Measurements from ENCODE around the gene PLEKHS1.
"Not testable (repeated sequence)": the region's sequence is repeated elsewhere in the genome, so short reads cannot be mapped to it uniquely, and the experiment has no call there.

The PLEKHS1 gene

DNA sequence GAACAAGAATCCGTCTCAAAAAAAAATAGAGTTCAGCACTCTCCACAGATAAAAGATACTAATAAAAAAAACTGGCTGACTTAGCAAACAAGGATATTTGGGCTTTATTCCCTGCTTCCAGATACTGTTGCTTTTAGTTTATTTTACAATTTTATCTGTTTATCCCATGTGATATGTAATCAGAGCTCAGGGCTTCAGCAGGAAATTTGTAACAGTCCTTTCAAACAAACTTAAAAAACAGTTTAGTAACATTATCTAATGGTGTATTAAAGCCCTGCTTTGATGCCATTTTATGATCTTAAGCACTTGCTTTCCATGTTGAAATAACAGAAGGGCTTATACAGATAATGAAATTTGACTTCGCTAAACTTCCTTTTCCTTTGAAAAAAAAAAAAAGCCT lies 74.3 kb downstream of the PLEKHS1 start:
- Histone ChIP-seq H3K27ac (ENCODE audit: low read depth, low read length) (no peak overlapping the region), H3K4me3 (ENCODE audit: low read depth, low read length) (no peak overlapping the region), H2AFZ (ENCODE audit: low read length, unreplicated experiment) (no peak overlapping the region), H3K79me2 (ENCODE audit: control insufficient read depth, insufficient read depth, low read length, unreplicated experiment) (no peaks in the 10 kb centered on the region), H3K36me3 (ENCODE audit: insufficient read depth, low read length) (no peaks in the 10 kb centered on the region), H3K4me1 (ENCODE audit: control insufficient read depth, insufficient read depth, low read length, unreplicated experiment) (no peaks in the 10 kb centered on the region), H3K27me3 (ENCODE audit: insufficient read depth, low read length) (no peaks in the 10 kb centered on the region; the same call in 1 of the 2 replicates)

- not testable (repeated sequence) for H3K27me3 ChIP-seq (ENCODE audit: insufficient read depth, low read length); H3K79me2 ChIP-seq (ENCODE audit: control insufficient read depth, insufficient read depth, low read length, unreplicated experiment); H3K27ac ChIP-seq (ENCODE audit: low read depth, low read length); H2AFZ ChIP-seq (ENCODE audit: low read length, unreplicated experiment); H3K4me1 ChIP-seq (ENCODE audit: control insufficient read depth, insufficient read depth, low read length, unreplicated experiment); H3K4me3 ChIP-seq (ENCODE audit: low read depth, low read length); H3K36me3 ChIP-seq (ENCODE audit: insufficient read depth, low read length)
Observed at GRCh38 chr10:113828567-113828966, 77.1 kb downstream of the PLEKHS1 start.
